HG03565 (cell line): ENCODE measurements around the gene UGT1A8.
"Not testable (repeated sequence)": the region's sequence is repeated elsewhere in the genome, so short reads cannot be mapped to it uniquely, and the experiment has no call there.

ENCODE experiments used
- ATAC-seq: cut with Tn5 transposase; IDR thresholded peaks from one replicate; pipeline ENCODE4 v1.9.1; 2021; ENCODE audit warnings: mild to moderate bottlenecking, moderate library complexity; ENCODE audit not compliant: unreplicated experiment

Gene UGT1A8

GRCh38 chr2:233712611-233713261 is 95.3 kb downstream of the UGT1A8 start, which contains the start of gene UGT1A5:
UGT1A5 (plus strand) TSS chr2:233712907; CDS start chr2:233712992, 85 bp downstream.
- no peak for ATAC-seq

- ATAC-seq = no peak
These were observed 95.8 kb downstream of the UGT1A8 start for GRCh38 chr2:233713262-233713615.

- no peak for ATAC-seq
These were observed 96.7 kb downstream of the UGT1A8 start for GRCh38 chr2:233714121-233714520.

GRCh38 chr2:233718552-233718951 is 101.1 kb downstream of the UGT1A8 start, which contains the start of gene UGT1A4:
UGT1A4 (plus strand) TSS chr2:233718736; CDS start chr2:233718821, 85 bp downstream.
- ATAC-seq = no peak

- ATAC-seq = no peak
These were observed 111.4 kb downstream of the UGT1A8 start, which contains the start of gene UGT1A3 for GRCh38 chr2:233728723-233729301. UGT1A3 (plus strand) TSS chr2:233729042; CDS start chr2:233729127, 85 bp downstream.

- not testable (repeated sequence) for ATAC-seq
These were observed 119.6 kb downstream of the UGT1A8 start for GRCh38 chr2:233736868-233737653.

GRCh38 chr2:233740870-233741269 is 123.4 kb downstream of the UGT1A8 start:
- ATAC-seq = no peak

- no peak for ATAC-seq
These were observed 126.2 kb downstream of the UGT1A8 start for GRCh38 chr2:233743464-233744259.

GRCh38 chr2:233745073-233745755 is 127.8 kb downstream of the UGT1A8 start:
- ATAC-seq = no peak

- not testable (repeated sequence) for ATAC-seq
These were observed 128.4 kb downstream of the UGT1A8 start for GRCh38 chr2:233745838-233746237.

- ATAC-seq = no peak
These were observed 129.2 kb downstream of the UGT1A8 start for GRCh38 chr2:233746475-233747282.

GRCh38 chr2:233747283-233747544 is 129.8 kb downstream of the UGT1A8 start:
- ATAC-seq = no peak

GRCh38 chr2:233750689-233751088 is 133.3 kb downstream of the UGT1A8 start:
- not testable (repeated sequence) for ATAC-seq

- ATAC-seq = not testable (repeated sequence)
These were observed 134.0 kb downstream of the UGT1A8 start for GRCh38 chr2:233751212-233752009.

GRCh38 chr2:233754872-233755611 is 137.6 kb downstream of the UGT1A8 start:
- ATAC-seq = no peak

- no peak for ATAC-seq
These were observed 139.1 kb downstream of the UGT1A8 start for GRCh38 chr2:233756429-233757081.

GRCh38 chr2:233758141-233758540 is 140.7 kb downstream of the UGT1A8 start:
- ATAC-seq = no peak

- no peak for ATAC-seq
These were observed 141.4 kb downstream of the UGT1A8 start for GRCh38 chr2:233758849-233759248.
